ENCODE measurements around the gene SLC50A1. TPM values are rescaled to one million over a fixed set of nuclear protein-coding genes. Genes with fewer than 3 reads are reported as not detected.

SLC50A1 gene
- total RNA-seq, 1 donor from 2014 or later: 26.6 TPM

GRCh38 chr1:155120253-155120652 lies 15.4 kb upstream of the SLC50A1 start:
- TF ChIP-seq, protein P1, sequence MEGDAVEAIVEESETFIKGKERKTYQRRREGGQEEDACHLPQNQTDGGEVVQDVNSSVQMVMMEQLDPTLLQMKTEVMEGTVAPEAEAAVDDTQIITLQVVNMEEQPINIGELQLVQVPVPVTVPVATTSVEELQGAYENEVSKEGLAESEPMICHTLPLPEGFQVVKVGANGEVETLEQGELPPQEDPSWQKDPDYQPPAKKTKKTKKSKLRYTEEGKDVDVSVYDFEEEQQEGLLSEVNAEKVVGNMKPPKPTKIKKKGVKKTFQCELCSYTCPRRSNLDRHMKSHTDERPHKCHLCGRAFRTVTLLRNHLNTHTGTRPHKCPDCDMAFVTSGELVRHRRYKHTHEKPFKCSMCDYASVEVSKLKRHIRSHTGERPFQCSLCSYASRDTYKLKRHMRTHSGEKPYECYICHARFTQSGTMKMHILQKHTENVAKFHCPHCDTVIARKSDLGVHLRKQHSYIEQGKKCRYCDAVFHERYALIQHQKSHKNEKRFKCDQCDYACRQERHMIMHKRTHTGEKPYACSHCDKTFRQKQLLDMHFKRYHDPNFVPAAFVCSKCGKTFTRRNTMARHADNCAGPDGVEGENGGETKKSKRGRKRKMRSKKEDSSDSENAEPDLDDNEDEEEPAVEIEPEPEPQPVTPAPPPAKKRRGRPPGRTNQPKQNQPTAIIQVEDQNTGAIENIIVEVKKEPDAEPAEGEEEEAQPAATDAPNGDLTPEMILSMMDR (IDR thresholded peaks at IDR 0.05; ENCODE audit: insufficient read depth, low read length, poor library complexity, severe bottlenecking): no peak

GRCh38 chr1:155121249-155121648 lies 14.4 kb upstream of the SLC50A1 start:
- Histone ChIP-seq H3K27me3 (ENCODE audit: control insufficient read depth, insufficient read depth, low read length) (peaks cover 8% of the 10 kb centered on the region), H3K36me3 (ENCODE audit: control insufficient read depth, insufficient read depth, low read length) (no peaks in the 10 kb centered on the region), H3K4me3 (ENCODE audit: low read depth, low read length) (no peak overlapping the region)
- TF ChIP-seq, protein P1 (IDR thresholded peaks at IDR 0.05; ENCODE audit: insufficient read depth, low read length, poor library complexity, severe bottlenecking): no peak
- no peak for DNase-seq (ENCODE audit: low read depth)

More at GRCh38 chr1:155120253-155120652, 15.4 kb upstream of the SLC50A1 start:
- H3K36me3 ChIP-seq (ENCODE audit: control insufficient read depth, insufficient read depth, low read length): no peaks in the 10 kb centered on the region
- peaks cover 8% of the 10 kb centered on the region for H3K27me3 ChIP-seq (ENCODE audit: control insufficient read depth, insufficient read depth, low read length)
- DNase-seq (ENCODE audit: low read depth): no peak
- no peak overlapping the region for H3K4me3 ChIP-seq (ENCODE audit: low read depth, low read length)

DNA sequence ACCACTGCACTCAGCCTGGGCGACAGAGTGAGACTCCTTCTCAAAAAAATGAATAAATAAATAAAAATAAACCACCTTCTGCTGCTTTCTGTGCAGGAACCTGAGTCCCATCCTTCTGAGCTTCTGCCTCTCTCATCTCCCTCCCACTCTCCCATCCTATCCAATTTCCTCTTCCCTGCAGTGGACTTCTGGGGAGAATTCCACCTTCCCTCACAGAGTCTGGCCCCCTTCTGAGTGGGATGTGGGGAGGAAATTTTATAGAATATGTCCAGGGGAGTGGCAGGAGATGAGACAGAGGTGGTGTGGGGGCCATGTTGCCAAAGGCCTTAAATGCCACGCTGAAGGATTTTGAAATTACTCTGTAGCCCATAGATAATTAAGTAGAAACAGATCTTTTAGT lies 13.3 kb upstream of the SLC50A1 start:
- Histone ChIP-seq H3K36me3 (ENCODE audit: control insufficient read depth, insufficient read depth, low read length) (no peaks in the 10 kb centered on the region), H3K4me3 (ENCODE audit: low read depth, low read length) (no peak overlapping the region), H3K27me3 (ENCODE audit: control insufficient read depth, insufficient read depth, low read length) (peaks cover 3% of the 10 kb centered on the region)
- DNase-seq (ENCODE audit: low read depth): no peak
- TF ChIP-seq, protein P1 (IDR thresholded peaks at IDR 0.05; ENCODE audit: insufficient read depth, low read length, poor library complexity, severe bottlenecking): no peak

DNA sequence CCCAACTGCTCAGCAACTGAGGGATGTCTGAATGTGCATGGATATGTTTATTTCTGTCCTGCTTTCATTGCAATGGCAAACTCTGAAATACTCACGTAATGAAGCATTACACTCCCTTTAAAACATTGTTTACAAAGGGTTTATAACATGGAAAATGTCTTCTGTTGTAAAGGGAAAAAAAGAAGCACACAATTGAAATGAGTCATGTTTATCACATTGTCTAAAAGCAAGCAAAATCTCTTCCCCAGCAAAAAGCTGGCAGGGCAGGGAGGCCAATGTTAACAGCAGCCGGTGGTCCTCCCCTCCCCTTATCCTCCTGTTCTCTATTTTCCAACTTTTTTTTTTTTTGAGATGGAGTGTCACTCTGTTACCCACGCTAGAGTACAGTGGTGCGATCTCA lies 11.9 kb upstream of the SLC50A1 start:
- H3K27me3 ChIP-seq (ENCODE audit: control insufficient read depth, insufficient read depth, low read length): no peaks in the 10 kb centered on the region
- DNase-seq (ENCODE audit: low read depth): no peak
- TF ChIP-seq, protein P1 (IDR thresholded peaks at IDR 0.05; ENCODE audit: insufficient read depth, low read length, poor library complexity, severe bottlenecking): no peak

DNA sequence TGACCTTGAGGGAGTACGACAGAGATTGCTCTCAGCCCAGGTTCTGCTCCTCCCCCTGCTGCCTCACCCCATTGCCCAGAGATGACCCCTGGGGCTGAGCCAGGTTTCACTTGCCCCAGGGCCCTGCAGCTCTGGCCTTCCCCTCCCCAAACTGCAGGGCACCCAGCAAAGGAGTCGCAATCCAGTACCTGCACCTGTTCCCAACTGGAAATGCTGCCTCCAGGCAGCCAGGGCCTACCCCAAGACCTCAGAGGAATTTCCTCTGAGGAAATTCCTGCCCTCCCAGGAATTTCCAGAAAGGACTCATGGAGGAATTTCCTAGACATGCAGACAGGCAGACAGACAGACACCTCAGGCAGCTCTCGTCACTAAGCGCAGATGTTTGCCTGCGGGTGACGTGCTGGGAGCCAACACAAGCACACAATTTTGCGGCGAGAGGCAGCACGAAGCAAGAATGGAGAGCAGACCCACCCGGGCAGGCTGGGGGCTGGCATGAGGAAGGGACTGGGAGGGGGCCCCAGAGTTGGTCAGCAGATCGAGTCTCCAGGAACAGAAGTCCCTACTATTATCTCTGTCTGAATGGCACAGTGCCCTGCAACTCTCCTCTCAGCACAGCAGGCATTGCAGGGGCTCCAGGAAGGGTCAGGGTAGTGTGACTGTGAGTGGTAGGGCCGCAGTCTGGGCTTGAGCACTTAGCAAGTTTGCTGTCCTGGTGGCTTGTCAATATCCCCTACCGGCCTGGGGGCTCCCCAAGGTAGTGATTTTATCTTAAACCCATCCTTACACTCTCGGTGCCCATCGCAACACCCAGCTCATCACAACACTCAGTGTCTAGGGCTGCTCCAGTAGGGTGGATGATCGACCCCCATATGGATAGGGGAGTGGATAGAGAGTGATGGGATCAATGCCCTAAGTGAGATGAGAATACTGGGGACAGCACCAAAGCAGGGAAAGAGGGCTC lies 10.9 kb upstream of the SLC50A1 start:
- Histone ChIP-seq H3K36me3 (ENCODE audit: control insufficient read depth, insufficient read depth, low read length) (no peaks in the 10 kb centered on the region), H3K27me3 (ENCODE audit: control insufficient read depth, insufficient read depth, low read length) (no peaks in the 10 kb centered on the region), H3K4me3 (ENCODE audit: low read depth, low read length) (no peak overlapping the region)
- no peak for DNase-seq (ENCODE audit: low read depth)
- TF ChIP-seq, protein P1 (IDR thresholded peaks at IDR 0.05; ENCODE audit: insufficient read depth, low read length, poor library complexity, severe bottlenecking): no peak

More for the DNA sequence above, 11.9 kb upstream of the SLC50A1 start:
- Histone ChIP-seq H3K4me3 (ENCODE audit: low read depth, low read length) (no peak overlapping the region), H3K36me3 (ENCODE audit: control insufficient read depth, insufficient read depth, low read length) (no peaks in the 10 kb centered on the region)
